Upper lobe of left lung (tissue), 6 donors: Measurements from ENCODE around the gene LIX1. TPM values are rescaled to one million over a fixed set of nuclear protein-coding genes. Genes with fewer than 3 reads are reported as not detected.
"Not testable (repeated sequence)": the region's sequence is repeated elsewhere in the genome, so short reads cannot be mapped to it uniquely, and the experiment has no call there.

ENCODE experiments used
- ATAC-seq, 2 donors: fragments of 200-7000 bp; cut with Tn5 transposase; one replicate each; pipeline ENCODE4 v1.9.1; 2022; ENCODE audit warnings: mild to moderate bottlenecking in 2 of 2, moderate library complexity in 2 of 2; ENCODE audit not compliant: low FRiP score in 2 of 2
- DNase-seq, 2 donors: peaks; one replicate each; pipeline ENCODE4 v3.0.0-alpha.2; 2019 to 2020
- H3K27ac ChIP-seq, 4 donors: fragments of 200-600 bp; sonication (generic); one replicate each; pipeline ENCODE4 v1.5.1; 2016 to 2019
- H3K27me3 ChIP-seq, 4 donors: fragments of 200-600 bp; sonication (generic); one replicate each; pipeline ENCODE4 v1.5.1; 2017 to 2019
- H3K36me3 ChIP-seq, 4 donors: fragments of 200-600 bp; sonication (generic); one replicate each; pipeline ENCODE4 v1.5.1; 2016 to 2019
- H3K4me1 ChIP-seq, 4 donors: fragments of 200-600 bp; sonication (generic); one replicate each; pipeline ENCODE4 v1.5.1; 2018 to 2019
- H3K4me3 ChIP-seq, 4 donors: fragments of 200-600 bp; sonication (generic); one replicate each; pipeline ENCODE4 v1.5.1; 2017 to 2019; ENCODE audit warnings: mild to moderate bottlenecking in 2 of 4, moderate library complexity in 1 of 4
- H3K9me3 ChIP-seq, 4 donors: fragments of 200-600 bp; sonication (generic); one replicate each; pipeline ENCODE4 v1.5.1; 2018 to 2019
- CTCF ChIP-seq, 6 experiments: fragments of 450-650 bp in 4 of 6; fragments of 200-600 bp in 2 of 6; sonication (generic) in 2 of 6; IDR thresholded peaks; one replicate each; pipeline ENCODE4 v1.5.1; 2016 to 2019; ENCODE audit warnings: antibody characterized with exemption in 6 of 6
- EP300 ChIP-seq, 4 donors: sonication (generic); formaldehyde crosslinking; IDR thresholded peaks; one replicate each; pipeline ENCODE4 v1.5.1; 2017; ENCODE audit warnings: antibody characterized with exemption in 4 of 4, control low read depth in 2 of 4
- POLR2A ChIP-seq, 4 donors: fragments of 450-650 bp; IDR thresholded peaks; one replicate each; pipeline ENCODE4 v1.5.1; 2016 to 2017; ENCODE audit warnings: antibody characterized with exemption in 4 of 4, mild to moderate bottlenecking in 2 of 4
- POLR2AphosphoS5 ChIP-seq, 2 donors: sonication (generic); formaldehyde crosslinking; IDR thresholded peaks; one replicate each; pipeline ENCODE4 v1.5.1; 2017; ENCODE audit warnings: antibody characterized with exemption in 2 of 2
- WGBS, 2 donors: methylation state at CpG; one replicate each; pipeline ENCODE4 v1.1.5; 2017 to 2018; 5-methylcytosine and 5-hydroxymethylcytosine counted together
- total RNA-seq, 6 donors: library from RNA; depleted of rRNA in 4 of 6; stranded (reverse); fragments of >200 nt in 4 of 6; gene quantifications; one replicate each; pipeline versions ENCODE4 v1.1.0 to v1.2.1, GENCODE V29; 2016 to 2021
- donor health status: DM: no; HTN: no; CAD: no; lungs with moderate emphysema.
- donor health status: DM: no; HTN: yes; CAD: no; lungs with severe emphysema.

The LIX1 gene
- under 1 TPM in 1 of 6 donors, not detected in 5; 0.54 TPM for total RNA-seq

GRCh38 chr5:97142521-97143254 lies at the start of gene LIX1:
LIX1 (minus strand) TSS chr5:97142611; CDS start chr5:97142576, 35 bp downstream.
- Histone ChIP-seq H3K9me3 (no peaks in the 10 kb centered on the region), H3K27ac (no peak within 1 kb of the TSS), H3K4me3 (no peak within 1 kb of the TSS), H3K4me1 (no peaks in the 10 kb centered on the region), H3K27me3 (no peaks in the 10 kb centered on the region), H3K36me3 (no peaks in the 10 kb centered on the region)
- ATAC-seq (peak in 1 of 2 donors; percentile 60), DNase-seq (no peak)
- TF ChIP-seq POLR2AphosphoS5 (IDR thresholded peaks at IDR 0.05): no peak
- peak in 2 of 6 experiments; percentile 32 to 34 for TF ChIP-seq CTCF (IDR thresholded peaks at IDR 0.05)
- 54 to 64% methylated on average over 6 of the region's 6 CpGs for WGBS, 2 donors

GRCh38 chr5:97191893-97192292 lies 49.5 kb upstream of the LIX1 start:
- Histone ChIP-seq H3K27ac (no peak overlapping the region), H3K36me3 (no peaks in the 10 kb centered on the region), H3K4me1 (no peaks in the 10 kb centered on the region), H3K27me3 (no peaks in the 10 kb centered on the region), H3K4me3 (no peak overlapping the region), H3K9me3 (no peaks in the 10 kb centered on the region)
- WGBS, 2 donors: 83 to 86% methylated on average over 2 of the region's 2 CpGs
- DNase-seq (no peak), ATAC-seq (no peak)
- TF ChIP-seq EP300 (IDR thresholded peaks at IDR 0.05) (no peak), POLR2AphosphoS5 (IDR thresholded peaks at IDR 0.05) (no peak), POLR2A (IDR thresholded peaks at IDR 0.05) (no peak), CTCF (IDR thresholded peaks at IDR 0.05) (no peak)

- ATAC-seq, H3K27ac ChIP-seq, DNase-seq, H3K4me1 ChIP-seq, H3K36me3 ChIP-seq, H3K27me3 ChIP-seq, H3K9me3 ChIP-seq, H3K4me3 ChIP-seq: not testable (repeated sequence)
- WGBS, 2 donors: 92 to 93% methylated on average over 1 of the region's 1 CpG
Observed at GRCh38 chr5:97189523-97189922, 47.1 kb upstream of the LIX1 start.

GRCh38 chr5:97183930-97184213 lies 41.5 kb upstream of the LIX1 start:
- Histone ChIP-seq H3K36me3 (peaks cover 0 to 11% (median 0%) of the 10 kb centered on the region in 4 donors), H3K4me1 (peaks cover 14 to 30% (median 21%) of the 10 kb centered on the region in 4 donors), H3K4me3 (peak overlapping the region; percentile 64 to 87 (median 78)), H3K27me3 (no peaks in the 10 kb centered on the region), H3K9me3 (no peaks in the 10 kb centered on the region), H3K27ac (peak overlapping the region; percentile 86 to 94 (median 88))
- no peak for DNase-seq
- no peak for TF ChIP-seq EP300 (IDR thresholded peaks at IDR 0.05)
- no peak for TF ChIP-seq POLR2A (IDR thresholded peaks at IDR 0.05)
- TF ChIP-seq CTCF (IDR thresholded peaks at IDR 0.05): no peak
- TF ChIP-seq POLR2AphosphoS5 (IDR thresholded peaks at IDR 0.05): no peak
- WGBS, 2 donors: 47 to 51% methylated on average over 6 of the region's 6 CpGs
- ATAC-seq: no peak

- H3K27me3 ChIP-seq: no peaks in the 10 kb centered on the region
- H3K36me3 ChIP-seq: peaks cover 1 to 17% (median 4%) of the 10 kb centered on the region in 4 donors
- H3K4me3 ChIP-seq: peak within 1 kb of the TSS; percentile 64 to 87 (median 78)
- TF ChIP-seq EP300 (IDR thresholded peaks at IDR 0.05) (no peak), POLR2A (IDR thresholded peaks at IDR 0.05) (peak in 2 of 4 donors; percentile 44 to 62), POLR2AphosphoS5 (IDR thresholded peaks at IDR 0.05) (peak; percentile 73 to 82)
- peaks cover 14 to 30% (median 21%) of the 10 kb centered on the region in 4 donors for H3K4me1 ChIP-seq
- peak; percentile 99 for ATAC-seq
- peak within 1 kb of the TSS; percentile 86 to 94 (median 88) for H3K27ac ChIP-seq
- no peaks in the 10 kb centered on the region for H3K9me3 ChIP-seq
- peak; percentile 93 to 94 for DNase-seq
- 0% methylated on average over 39 to 42 of the region's 44 CpGs for WGBS, 2 donors
Observed at GRCh38 chr5:97183100-97183929, 40.9 kb upstream of the LIX1 start, which contains the start of gene RIOK2. RIOK2 (minus strand) TSS chr5:97183247; CDS start chr5:97183191, 56 bp downstream.
